K562 (cell line): ENCODE data around the gene HMGXB3. TPM values are rescaled to one million over a fixed set of nuclear protein-coding genes. Genes with fewer than 3 reads are reported as not detected.

ENCODE experiments used
- CC2D1A ChIP-seq: fragments of 450-650 bp; IDR thresholded peaks from 2 replicates; pipeline ENCODE4 v1.6.1; 2017; ENCODE audit warnings: mild to moderate bottlenecking
- ESRRA ChIP-seq: fragments of 450-650 bp; IDR thresholded peaks from 2 replicates; pipeline ENCODE4 v1.6.1; 2014; ENCODE audit warnings: low read depth, mild to moderate bottlenecking, moderate library complexity, borderline replicate concordance
- ETV1 ChIP-seq: fragments of 450-650 bp; conservative IDR thresholded peaks from 2 replicates; pipeline ENCODE4 v1.6.1; 2016; ENCODE audit warnings: missing genetic modification characterization, control low read depth, low read depth, missing compliant biosample characterization
- HMGN3 ChIP-seq: IDR thresholded peaks from 2 replicates; pipeline ENCODE4 v1.6.1; 2011; ENCODE audit warnings: borderline replicate concordance, low read depth, mild to moderate bottlenecking, mixed read lengths, low read length; ENCODE audit not compliant: insufficient read length; ENCODE audit errors: extremely low read depth
- JUND ChIP-seq, 2 experiments: IDR thresholded peaks; 2 replicates in 1 of 2; 3 replicates in 1 of 2; pipeline ENCODE4 v1.6.1; 2011; ENCODE audit warnings: borderline replicate concordance in 2 of 2, low read depth in 2 of 2, low read length in 2 of 2, improper control_type of control experiment in 1 of 2, missing biosample characterization in 1 of 2, missing genetic modification characterization in 1 of 2, missing genetic modification reagents in 1 of 2
- KDM5B ChIP-seq: fragments of 200-600 bp; sonication (generic); IDR thresholded peaks from 2 replicates; pipeline ENCODE4 v1.6.1; 2012; ENCODE audit warnings: low read depth, mild to moderate bottlenecking, moderate library complexity, low read length, control low read depth, inconsistent platforms; ENCODE audit not compliant: insufficient replicate concordance
- MED1 ChIP-seq: sonication (generic); formaldehyde crosslinking; IDR thresholded peaks from 2 replicates; pipeline ENCODE4 v1.8.1; 2023; ENCODE audit warnings: missing genetic modification reagents, borderline replicate concordance
- MEF2D ChIP-seq: conservative IDR thresholded peaks from 2 replicates; pipeline ENCODE4 v1.6.1; 2016; ENCODE audit warnings: low read depth, missing genetic modification characterization, missing compliant biosample characterization
- NFATC3 ChIP-seq: fragments of 450-650 bp; IDR thresholded peaks from 2 replicates; pipeline ENCODE4 v1.6.1; 2017; ENCODE audit warnings: mild to moderate bottlenecking
- NR2F6 ChIP-seq: fragments of 450-650 bp; formaldehyde crosslinking; IDR thresholded peaks from 2 replicates; pipeline ENCODE4 v1.4.0; 2020; ENCODE audit warnings: mild to moderate bottlenecking
- NRF1 ChIP-seq, 2 experiments: fragments of 450-650 bp; IDR thresholded peaks in 1 of 2; conservative IDR thresholded peaks in 1 of 2; 2 replicates each; pipeline ENCODE4 v1.6.1; 2014; ENCODE audit warnings: mild to moderate bottlenecking in 2 of 2
- PHB ChIP-seq: fragments of 250-450 bp; sonication (Bioruptor Pico); IDR thresholded peaks from 2 replicates; pipeline ENCODE4 v1.5.0; 2021
- PRMT5 ChIP-seq: sonication (generic); formaldehyde crosslinking; IDR thresholded peaks from 2 replicates; pipeline ENCODE4 v1.5.0; 2020; ENCODE audit warnings: missing genetic modification reagents
- SLC30A9 ChIP-seq: fragments of 250-450 bp; sonication (Bioruptor Pico); IDR thresholded peaks from 2 replicates; pipeline ENCODE4 v1.8.0; 2022; ENCODE audit warnings: mild to moderate bottlenecking, moderate library complexity
- SREBF1 ChIP-seq: fragments of 150-350 bp; IDR thresholded peaks from 2 replicates; pipeline ENCODE4 v1.6.1; 2014; ENCODE audit warnings: antibody characterized with exemption, low read depth, low read length, borderline replicate concordance
- USF2 ChIP-seq: sonication (generic); formaldehyde crosslinking; IDR thresholded peaks from 2 replicates; pipeline ENCODE4 v1.5.0; 2020; ENCODE audit warnings: missing genetic modification reagents
- ZBTB17 ChIP-seq: fragments of 450-650 bp; formaldehyde crosslinking; IDR thresholded peaks from 2 replicates; pipeline ENCODE4 v1.4.0; 2020; ENCODE audit warnings: mild to moderate bottlenecking
- ZBTB43 ChIP-seq: sonication (generic); formaldehyde crosslinking; IDR thresholded peaks from 2 replicates; pipeline ENCODE4 v1.8.0; 2023; ENCODE audit warnings: mild to moderate bottlenecking, missing genetic modification reagents
- ZNF324 ChIP-seq: fragments of 250-450 bp; sonication (Bioruptor Pico); IDR thresholded peaks from 2 replicates; pipeline ENCODE4 v1.4.0; 2020; ENCODE audit warnings: mild to moderate bottlenecking
- polyA plus RNA-seq, 8 experiments: library from polyadenylated mRNA; depleted of rRNA in 4 of 8; stranded (reverse) in 5 of 8; unstranded in 3 of 8; fragments of >200 nt; fragmentation: Nextera tagmentation in 2 of 8; fragmentation: Illumina TruSeq in 1 of 8; extraction: Ambion mirVana in 2 of 8; extraction: Trizol in 1 of 8; gene quantifications; 2 replicates each; pipeline versions ENCODE4 v1.2.1 to v1.2.3, GENCODE V29; 2011 to 2014; ENCODE audit warnings: inconsistent platforms in 1 of 8, missing spikeins in 1 of 8
- total RNA-seq, 7 experiments: library from RNA; depleted of rRNA in 6 of 7; stranded (reverse); fragments of >200 nt in 6 of 7; fragmentation: Illumina TruSeq in 2 of 7; extraction: Trizol in 2 of 7; gene quantifications; 2 replicates each; pipeline versions ENCODE4 v1.2.1 to v1.2.3, GENCODE V29; 2011 to 2021; ENCODE audit warnings: low replicate concordance in 1 of 7
- TF ChIP-seq, protein P1 (sequence below), 2 experiments: fragments of 150-350 bp in 1 of 2; IDR thresholded peaks; 2 replicates each; pipeline ENCODE4 v1.6.1; 2012 to 2016; ENCODE audit warnings: low read depth in 2 of 2, low read length in 2 of 2, mild to moderate bottlenecking in 1 of 2, moderate library complexity in 1 of 2
- TF ChIP-seq, protein P2 (sequence below): sonication (generic); formaldehyde crosslinking; IDR thresholded peaks from 2 replicates; pipeline ENCODE4 v1.8.0; 2022; ENCODE audit warnings: mild to moderate bottlenecking, missing genetic modification reagents

HMGXB3 gene
- total and polyA plus RNA-seq, 9 of the 15 experiments (the other 6 are each of a cell fraction or from before 2014, with no cell fraction given) = 1.8 to 44.1 (median 32.2) TPM

DNA sequence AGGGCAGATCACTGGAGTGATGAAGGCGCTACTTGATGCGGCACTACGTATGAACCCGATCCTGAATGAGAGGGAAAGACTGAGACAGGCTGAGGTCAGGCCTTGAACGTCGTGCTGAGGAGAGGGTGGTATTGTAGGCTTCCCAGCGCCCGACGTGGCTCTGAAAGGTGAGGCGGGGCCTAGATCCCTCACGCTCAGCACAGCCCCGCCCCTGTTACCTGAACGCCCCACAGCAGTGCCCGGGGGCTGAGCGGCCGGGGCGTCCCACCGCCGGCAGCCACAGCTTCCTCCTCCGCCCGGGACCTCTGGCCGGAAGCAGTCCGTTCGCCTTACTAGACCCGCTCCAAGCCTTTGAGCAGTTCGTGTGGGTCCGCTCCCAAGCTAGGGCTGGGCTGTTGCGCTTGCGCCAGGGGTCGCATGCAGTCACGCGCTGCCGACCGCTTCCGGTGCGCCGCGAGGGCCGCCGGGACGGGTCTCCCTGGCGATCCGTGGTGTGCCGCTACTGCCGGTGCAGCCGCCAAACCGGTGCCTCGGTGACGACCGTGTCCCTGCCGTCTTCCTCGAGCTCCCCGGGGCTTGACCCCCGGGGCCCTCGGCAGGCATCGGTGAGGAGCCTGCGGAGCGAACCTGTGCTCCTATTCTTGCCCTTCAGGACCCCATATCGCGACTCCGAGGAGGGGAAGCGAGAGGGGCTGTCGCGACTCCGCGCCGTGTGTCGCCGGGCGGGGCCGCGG is at the start of gene HMGXB3, which contains the start of gene TIGD6 (continued):
- TF ChIP-seq ZBTB43 = peak; percentile 82; the same call in 1 of the 2 replicates
- TF ChIP-seq SREBF1 = peak; percentile 86; the same call in 1 of the 2 replicates
- TF ChIP-seq PHB (CRISPR knock-in tag) = 0 out of 2 replicates have a peak, but pooled peaks have one; percentile 43
- no peak for TF ChIP-seq MEF2D
- no peak for TF ChIP-seq ZNF324 (CRISPR knock-in tag)
- peak; percentile 55 for TF ChIP-seq HMGN3
- TF ChIP-seq SLC30A9 (CRISPR knock-in tag) = no peak
- TF ChIP-seq CC2D1A = peak; percentile 43; the same call in 1 of the 2 replicates
- no peak for TF ChIP-seq MED1 (CRISPR knock-in tag)
- TF ChIP-seq PRMT5 (CRISPR knock-in tag) = peak; percentile 12; the same call in 1 of the 2 replicates
- TF ChIP-seq, protein P1, sequence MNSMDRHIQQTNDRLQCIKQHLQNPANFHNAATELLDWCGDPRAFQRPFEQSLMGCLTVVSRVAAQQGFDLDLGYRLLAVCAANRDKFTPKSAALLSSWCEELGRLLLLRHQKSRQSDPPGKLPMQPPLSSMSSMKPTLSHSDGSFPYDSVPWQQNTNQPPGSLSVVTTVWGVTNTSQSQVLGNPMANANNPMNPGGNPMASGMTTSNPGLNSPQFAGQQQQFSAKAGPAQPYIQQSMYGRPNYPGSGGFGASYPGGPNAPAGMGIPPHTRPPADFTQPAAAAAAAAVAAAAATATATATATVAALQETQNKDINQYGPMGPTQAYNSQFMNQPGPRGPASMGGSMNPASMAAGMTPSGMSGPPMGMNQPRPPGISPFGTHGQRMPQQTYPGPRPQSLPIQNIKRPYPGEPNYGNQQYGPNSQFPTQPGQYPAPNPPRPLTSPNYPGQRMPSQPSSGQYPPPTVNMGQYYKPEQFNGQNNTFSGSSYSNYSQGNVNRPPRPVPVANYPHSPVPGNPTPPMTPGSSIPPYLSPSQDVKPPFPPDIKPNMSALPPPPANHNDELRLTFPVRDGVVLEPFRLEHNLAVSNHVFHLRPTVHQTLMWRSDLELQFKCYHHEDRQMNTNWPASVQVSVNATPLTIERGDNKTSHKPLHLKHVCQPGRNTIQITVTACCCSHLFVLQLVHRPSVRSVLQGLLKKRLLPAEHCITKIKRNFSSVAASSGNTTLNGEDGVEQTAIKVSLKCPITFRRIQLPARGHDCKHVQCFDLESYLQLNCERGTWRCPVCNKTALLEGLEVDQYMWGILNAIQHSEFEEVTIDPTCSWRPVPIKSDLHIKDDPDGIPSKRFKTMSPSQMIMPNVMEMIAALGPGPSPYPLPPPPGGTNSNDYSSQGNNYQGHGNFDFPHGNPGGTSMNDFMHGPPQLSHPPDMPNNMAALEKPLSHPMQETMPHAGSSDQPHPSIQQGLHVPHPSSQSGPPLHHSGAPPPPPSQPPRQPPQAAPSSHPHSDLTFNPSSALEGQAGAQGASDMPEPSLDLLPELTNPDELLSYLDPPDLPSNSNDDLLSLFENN (IDR thresholded peaks at IDR 0.05; ENCODE audit: low read depth in 2 of 2, low read length in 2 of 2) = no peak
- 0 out of 2 replicates have a peak, but pooled peaks have one; percentile 71 for TF ChIP-seq ZBTB17 (CRISPR knock-in tag)
- peak; percentile 90 for TF ChIP-seq ETV1 (tag)
- TF ChIP-seq KDM5B = peak; percentile 82
- no peak for TF ChIP-seq NFATC3
- TF ChIP-seq ESRRA = peak; percentile 88
- peak; percentile 61 for TF ChIP-seq JUND (IDR thresholded peaks at IDR 0.05; ENCODE audit: borderline replicate concordance, low read depth, low read length)
- TF ChIP-seq JUND (tag; IDR thresholded peaks at IDR 0.05; ENCODE audit: borderline replicate concordance, low read depth, low read length) = peak; percentile 51; the same call in 1 of the 3 replicates
- TF ChIP-seq USF2 (CRISPR knock-in tag) = peak; percentile 97
- TF ChIP-seq NR2F6 = no peak
- peak; percentile 96 to 97 for TF ChIP-seq NRF1 (conservative IDR thresholded peaks at IDR 0.05 in 1 of 2, IDR thresholded peaks at IDR 0.05 in 1 of 2)
- TF ChIP-seq, protein P2, sequence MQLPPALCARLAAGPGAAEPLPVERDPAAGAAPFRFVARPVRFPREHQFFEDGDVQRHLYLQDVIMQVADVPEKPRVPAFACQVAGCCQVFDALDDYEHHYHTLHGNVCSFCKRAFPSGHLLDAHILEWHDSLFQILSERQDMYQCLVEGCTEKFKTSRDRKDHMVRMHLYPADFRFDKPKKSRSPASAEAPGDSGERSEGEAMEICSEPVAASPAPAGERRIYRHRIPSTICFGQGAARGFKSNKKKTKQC (CRISPR knock-in tag) = peak; percentile 70; the same call in 1 of the 2 replicates
